Liver (tissue), 9 donors: ENCODE measurements around the gene ZSCAN30. TPM values are rescaled to one million over a fixed set of nuclear protein-coding genes. Genes with fewer than 3 reads are reported as not detected.
A peak's percentile ranks its signal among the peaks of the same experiment; 100 is the strongest.

Experiments
- DNase-seq: peaks from one replicate; pipeline ENCODE4 v3.0.0-alpha.2; 2017; ENCODE audit warnings: low spot score
- H3K27ac ChIP-seq, 2 donors: one replicate each; pipeline ENCODE4 v1.7.0; 2013; ENCODE audit warnings: inconsistent platforms in 2 of 2, low read length in 2 of 2, control low read depth in 1 of 2, low read depth in 1 of 2, mild to moderate bottlenecking in 1 of 2
- H3K27me3 ChIP-seq, 4 donors: one replicate each; pipeline versions ENCODE4 v1.6.1 to v1.7.0; 2013; ENCODE audit warnings: low read length in 3 of 4, inconsistent platforms in 1 of 4, mild to moderate bottlenecking in 1 of 4, moderate library complexity in 1 of 4; ENCODE audit not compliant: control insufficient read depth in 4 of 4, insufficient read depth in 4 of 4
- H3K36me3 ChIP-seq, 4 donors: one replicate each; pipeline versions ENCODE4 v1.6.1 to v1.7.0; 2013; ENCODE audit warnings: low read length in 3 of 4, mild to moderate bottlenecking in 3 of 4, low read depth in 1 of 4, moderate library complexity in 1 of 4; ENCODE audit not compliant: control insufficient read depth in 4 of 4, insufficient read depth in 3 of 4
- H3K4me1 ChIP-seq, 4 donors: one replicate each; pipeline versions ENCODE4 v1.6.1 to v1.7.0; 2013; ENCODE audit warnings: low read length in 3 of 4, mild to moderate bottlenecking in 3 of 4, moderate library complexity in 1 of 4; ENCODE audit not compliant: control insufficient read depth in 4 of 4, insufficient read depth in 4 of 4
- H3K4me3 ChIP-seq, 3 donors: one replicate each; pipeline versions ENCODE4 v1.6.1 to v1.7.0; 2013; ENCODE audit warnings: low read length in 3 of 3, control low read depth in 1 of 3, low read depth in 1 of 3, mild to moderate bottlenecking in 1 of 3
- H3K9ac ChIP-seq, 2 donors: one replicate each; pipeline ENCODE4 v1.7.0; 2013; ENCODE audit warnings: low read length in 2 of 2, mild to moderate bottlenecking in 2 of 2, moderate library complexity in 2 of 2, control low read depth in 1 of 2, low read depth in 1 of 2
- H3K9me3 ChIP-seq, 4 donors: one replicate each; pipeline versions ENCODE4 v1.6.1 to v1.7.0; 2013; ENCODE audit warnings: low read length in 3 of 4; ENCODE audit not compliant: control insufficient read depth in 4 of 4
- FOXA1 ChIP-seq: IDR thresholded peaks from 2 replicates; pipeline ENCODE4 v1.6.1; 2016; ENCODE audit warnings: antibody characterized with exemption
- FOXA2 ChIP-seq: IDR thresholded peaks from 2 replicates; pipeline ENCODE4 v1.6.1; 2016; ENCODE audit warnings: antibody characterized with exemption
- GABPA ChIP-seq, 2 donors: IDR thresholded peaks in 1 of 2; conservative IDR thresholded peaks in 1 of 2; 2 replicates each; pipeline ENCODE4 v1.6.1; 2016; ENCODE audit warnings: antibody characterized with exemption in 2 of 2, mild to moderate bottlenecking in 1 of 2, moderate library complexity in 1 of 2
- HNF4A ChIP-seq, 2 donors: conservative IDR thresholded peaks; 2 replicates each; pipeline ENCODE4 v1.6.1; 2016; ENCODE audit warnings: antibody characterized with exemption in 2 of 2, mild to moderate bottlenecking in 2 of 2
- HNF4G ChIP-seq: IDR thresholded peaks from 2 replicates; pipeline ENCODE4 v1.6.1; 2016; ENCODE audit warnings: antibody characterized with exemption
- JUND ChIP-seq, 2 donors: IDR thresholded peaks; 2 replicates each; pipeline ENCODE4 v1.6.1; 2016; ENCODE audit warnings: antibody characterized with exemption in 2 of 2
- RAD21 ChIP-seq, 2 donors: IDR thresholded peaks; 2 replicates each; pipeline ENCODE4 v1.6.1; 2016; ENCODE audit warnings: antibody characterized with exemption in 2 of 2, mild to moderate bottlenecking in 2 of 2
- RXRA ChIP-seq, 2 donors: IDR thresholded peaks; 2 replicates each; pipeline ENCODE4 v1.6.1; 2017 to 2018; ENCODE audit warnings: antibody characterized with exemption in 2 of 2, mild to moderate bottlenecking in 1 of 2
- SP1 ChIP-seq: IDR thresholded peaks from 2 replicates; pipeline ENCODE4 v1.6.1; 2018; ENCODE audit warnings: antibody characterized with exemption, mild to moderate bottlenecking
- TAF1 ChIP-seq: conservative IDR thresholded peaks from 2 replicates; pipeline ENCODE4 v1.6.1; 2016; ENCODE audit warnings: antibody characterized with exemption, mild to moderate bottlenecking
- YY1 ChIP-seq: IDR thresholded peaks from 2 replicates; pipeline ENCODE4 v1.6.1; 2016; ENCODE audit warnings: antibody characterized with exemption, mild to moderate bottlenecking
- WGBS: extraction: QIAGEN DNeasy Blood & Tissue Kit; methylation state at CpG from one replicate; pipeline ENCODE4 v1.1.7; 2013; 5-methylcytosine and 5-hydroxymethylcytosine counted together
- polyA plus RNA-seq, 2 donors: library from polyadenylated mRNA; stranded (reverse) in 1 of 2; unstranded in 1 of 2; fragments of 200-250 nt in 1 of 2; fragments of >200 nt in 1 of 2; fragmentation: Nextera tagmentation in 1 of 2; extraction: Ambion mirVana in 1 of 2; gene quantifications; one replicate each; pipeline versions ENCODE4 v1.2.1 to v1.2.3, GENCODE V29; 2013 to 2015
- total RNA-seq, 2 donors: library from RNA; depleted of rRNA; stranded (reverse); fragments of >200 nt; gene quantifications; one replicate each; pipeline ENCODE4 v1.2.3, GENCODE V29; 2014
- TF ChIP-seq, protein P1 (sequence below): IDR thresholded peaks from 2 replicates; pipeline ENCODE4 v1.6.1; 2016; ENCODE audit warnings: antibody characterized with exemption
- TF ChIP-seq, protein P2 (sequence below): IDR thresholded peaks from 2 replicates; pipeline ENCODE4 v1.6.1; 2016; ENCODE audit warnings: antibody characterized with exemption
- TF ChIP-seq, protein P3 (sequence below): IDR thresholded peaks from 2 replicates; pipeline ENCODE4 v1.6.1; 2016; ENCODE audit warnings: antibody characterized with exemption
- TF ChIP-seq, protein P4 (sequence below): IDR thresholded peaks from 2 replicates; pipeline ENCODE4 v1.6.1; 2016; ENCODE audit warnings: antibody characterized with exemption, mild to moderate bottlenecking
- TF ChIP-seq, protein P5 (sequence below): fragments of 150-350 bp; IDR thresholded peaks from 2 replicates; pipeline ENCODE4 v1.5.1; 2017; ENCODE audit warnings: improper control_type of control experiment, low read depth, low read length; ENCODE audit not compliant: missing input control
- donor health status: healthy.
- donor health status: healthy.
- donor health status: healthy.
- donor health status: healthy.
- donor health status: healthy.

The ZSCAN30 gene
- total and polyA plus RNA-seq, 4 donors: 2.3 to 10.4 (median 5.6) TPM

DNA sequence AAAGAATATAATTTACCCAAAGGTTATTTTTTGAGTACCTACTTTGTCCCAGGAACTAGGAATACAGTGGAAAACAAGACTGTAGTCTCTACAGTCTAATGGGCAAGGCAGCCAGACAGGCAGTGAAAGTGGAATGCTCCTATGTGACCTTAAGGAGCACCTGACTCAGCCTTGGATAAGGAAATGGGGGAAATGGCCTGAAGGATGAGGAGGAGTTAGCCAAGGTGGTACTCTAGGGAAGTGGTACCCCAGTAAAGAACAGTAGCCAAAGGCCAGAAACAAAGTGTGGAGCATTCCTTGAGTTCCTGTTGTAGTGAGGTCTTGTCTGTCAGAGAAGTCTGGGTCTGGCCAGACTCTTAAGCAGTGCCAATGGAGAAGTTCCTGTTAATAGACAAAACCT is 43.2 kb downstream of the ZSCAN30 start (continued):
- no peak for TF ChIP-seq SP1
- no peak for TF ChIP-seq HNF4G

DNA sequence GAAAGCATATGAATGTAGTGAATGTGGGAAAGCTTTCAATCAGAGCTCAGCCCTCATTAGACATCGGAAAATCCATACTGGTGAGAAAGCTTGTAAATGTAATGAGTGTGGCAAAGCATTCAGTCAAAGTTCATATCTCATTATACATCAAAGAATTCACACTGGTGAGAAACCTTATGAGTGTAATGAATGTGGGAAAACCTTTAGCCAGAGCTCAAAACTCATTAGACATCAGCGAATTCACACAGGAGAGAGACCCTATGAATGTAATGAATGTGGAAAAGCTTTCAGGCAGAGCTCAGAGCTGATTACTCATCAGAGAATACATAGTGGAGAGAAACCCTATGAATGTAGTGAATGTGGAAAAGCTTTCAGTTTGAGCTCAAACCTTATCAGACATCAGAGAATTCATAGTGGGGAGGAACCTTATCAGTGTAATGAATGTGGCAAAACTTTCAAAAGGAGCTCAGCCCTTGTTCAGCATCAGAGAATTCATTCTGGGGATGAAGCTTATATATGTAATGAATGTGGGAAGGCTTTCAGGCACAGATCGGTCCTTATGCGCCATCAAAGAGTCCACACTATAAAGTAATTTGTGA is 44.2 kb downstream of the ZSCAN30 start:
- H3K27ac ChIP-seq: no peak overlapping the region
- WGBS: 99% methylated on average over 4 of the region's 4 CpGs
- H3K9ac ChIP-seq: no peak overlapping the region
- no peaks in the 10 kb centered on the region for H3K27me3 ChIP-seq
- H3K4me3 ChIP-seq: peak overlapping the region in 1 of 3 donors; percentile 56
- peaks cover 11 to 44% (median 30%) of the 10 kb centered on the region in 4 donors for H3K9me3 ChIP-seq
- no peak for DNase-seq
- peaks cover 19 to 76% (median 69%) of the 10 kb centered on the region in 4 donors for H3K36me3 ChIP-seq
- peaks cover 0 to 11% (median 0%) of the 10 kb centered on the region in 4 donors for H3K4me1 ChIP-seq
- TF ChIP-seq GABPA (IDR thresholded peaks at IDR 0.05 in 1 of 2, conservative IDR thresholded peaks at IDR 0.05 in 1 of 2): no peak
- TF ChIP-seq, protein P1, sequence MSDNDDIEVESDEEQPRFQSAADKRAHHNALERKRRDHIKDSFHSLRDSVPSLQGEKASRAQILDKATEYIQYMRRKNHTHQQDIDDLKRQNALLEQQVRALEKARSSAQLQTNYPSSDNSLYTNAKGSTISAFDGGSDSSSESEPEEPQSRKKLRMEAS: no peak
- TF ChIP-seq, protein P2, sequence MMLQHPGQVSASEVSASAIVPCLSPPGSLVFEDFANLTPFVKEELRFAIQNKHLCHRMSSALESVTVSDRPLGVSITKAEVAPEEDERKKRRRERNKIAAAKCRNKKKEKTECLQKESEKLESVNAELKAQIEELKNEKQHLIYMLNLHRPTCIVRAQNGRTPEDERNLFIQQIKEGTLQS: no peak
- TF ChIP-seq SP1: no peak
- no peak for TF ChIP-seq TAF1
- no peak for TF ChIP-seq YY1
- no peak for TF ChIP-seq JUND (IDR thresholded peaks at IDR 0.05)
- TF ChIP-seq, protein P3, sequence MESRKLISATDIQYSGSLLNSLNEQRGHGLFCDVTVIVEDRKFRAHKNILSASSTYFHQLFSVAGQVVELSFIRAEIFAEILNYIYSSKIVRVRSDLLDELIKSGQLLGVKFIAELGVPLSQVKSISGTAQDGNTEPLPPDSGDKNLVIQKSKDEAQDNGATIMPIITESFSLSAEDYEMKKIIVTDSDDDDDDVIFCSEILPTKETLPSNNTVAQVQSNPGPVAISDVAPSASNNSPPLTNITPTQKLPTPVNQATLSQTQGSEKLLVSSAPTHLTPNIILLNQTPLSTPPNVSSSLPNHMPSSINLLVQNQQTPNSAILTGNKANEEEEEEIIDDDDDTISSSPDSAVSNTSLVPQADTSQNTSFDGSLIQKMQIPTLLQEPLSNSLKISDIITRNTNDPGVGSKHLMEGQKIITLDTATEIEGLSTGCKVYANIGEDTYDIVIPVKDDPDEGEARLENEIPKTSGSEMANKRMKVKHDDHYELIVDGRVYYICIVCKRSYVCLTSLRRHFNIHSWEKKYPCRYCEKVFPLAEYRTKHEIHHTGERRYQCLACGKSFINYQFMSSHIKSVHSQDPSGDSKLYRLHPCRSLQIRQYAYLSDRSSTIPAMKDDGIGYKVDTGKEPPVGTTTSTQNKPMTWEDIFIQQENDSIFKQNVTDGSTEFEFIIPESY: no peak
- no peak for TF ChIP-seq RAD21 (IDR thresholded peaks at IDR 0.05)
- TF ChIP-seq, protein P4, sequence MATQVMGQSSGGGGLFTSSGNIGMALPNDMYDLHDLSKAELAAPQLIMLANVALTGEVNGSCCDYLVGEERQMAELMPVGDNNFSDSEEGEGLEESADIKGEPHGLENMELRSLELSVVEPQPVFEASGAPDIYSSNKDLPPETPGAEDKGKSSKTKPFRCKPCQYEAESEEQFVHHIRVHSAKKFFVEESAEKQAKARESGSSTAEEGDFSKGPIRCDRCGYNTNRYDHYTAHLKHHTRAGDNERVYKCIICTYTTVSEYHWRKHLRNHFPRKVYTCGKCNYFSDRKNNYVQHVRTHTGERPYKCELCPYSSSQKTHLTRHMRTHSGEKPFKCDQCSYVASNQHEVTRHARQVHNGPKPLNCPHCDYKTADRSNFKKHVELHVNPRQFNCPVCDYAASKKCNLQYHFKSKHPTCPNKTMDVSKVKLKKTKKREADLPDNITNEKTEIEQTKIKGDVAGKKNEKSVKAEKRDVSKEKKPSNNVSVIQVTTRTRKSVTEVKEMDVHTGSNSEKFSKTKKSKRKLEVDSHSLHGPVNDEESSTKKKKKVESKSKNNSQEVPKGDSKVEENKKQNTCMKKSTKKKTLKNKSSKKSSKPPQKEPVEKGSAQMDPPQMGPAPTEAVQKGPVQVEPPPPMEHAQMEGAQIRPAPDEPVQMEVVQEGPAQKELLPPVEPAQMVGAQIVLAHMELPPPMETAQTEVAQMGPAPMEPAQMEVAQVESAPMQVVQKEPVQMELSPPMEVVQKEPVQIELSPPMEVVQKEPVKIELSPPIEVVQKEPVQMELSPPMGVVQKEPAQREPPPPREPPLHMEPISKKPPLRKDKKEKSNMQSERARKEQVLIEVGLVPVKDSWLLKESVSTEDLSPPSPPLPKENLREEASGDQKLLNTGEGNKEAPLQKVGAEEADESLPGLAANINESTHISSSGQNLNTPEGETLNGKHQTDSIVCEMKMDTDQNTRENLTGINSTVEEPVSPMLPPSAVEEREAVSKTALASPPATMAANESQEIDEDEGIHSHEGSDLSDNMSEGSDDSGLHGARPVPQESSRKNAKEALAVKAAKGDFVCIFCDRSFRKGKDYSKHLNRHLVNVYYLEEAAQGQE: no peak
- no peak for TF ChIP-seq FOXA2
- TF ChIP-seq, protein P5, sequence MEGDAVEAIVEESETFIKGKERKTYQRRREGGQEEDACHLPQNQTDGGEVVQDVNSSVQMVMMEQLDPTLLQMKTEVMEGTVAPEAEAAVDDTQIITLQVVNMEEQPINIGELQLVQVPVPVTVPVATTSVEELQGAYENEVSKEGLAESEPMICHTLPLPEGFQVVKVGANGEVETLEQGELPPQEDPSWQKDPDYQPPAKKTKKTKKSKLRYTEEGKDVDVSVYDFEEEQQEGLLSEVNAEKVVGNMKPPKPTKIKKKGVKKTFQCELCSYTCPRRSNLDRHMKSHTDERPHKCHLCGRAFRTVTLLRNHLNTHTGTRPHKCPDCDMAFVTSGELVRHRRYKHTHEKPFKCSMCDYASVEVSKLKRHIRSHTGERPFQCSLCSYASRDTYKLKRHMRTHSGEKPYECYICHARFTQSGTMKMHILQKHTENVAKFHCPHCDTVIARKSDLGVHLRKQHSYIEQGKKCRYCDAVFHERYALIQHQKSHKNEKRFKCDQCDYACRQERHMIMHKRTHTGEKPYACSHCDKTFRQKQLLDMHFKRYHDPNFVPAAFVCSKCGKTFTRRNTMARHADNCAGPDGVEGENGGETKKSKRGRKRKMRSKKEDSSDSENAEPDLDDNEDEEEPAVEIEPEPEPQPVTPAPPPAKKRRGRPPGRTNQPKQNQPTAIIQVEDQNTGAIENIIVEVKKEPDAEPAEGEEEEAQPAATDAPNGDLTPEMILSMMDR: no peak
- no peak for TF ChIP-seq FOXA1
- no peak for TF ChIP-seq HNF4A (conservative IDR thresholded peaks at IDR 0.05)
- TF ChIP-seq RXRA (IDR thresholded peaks at IDR 0.05): no peak
